GM23248 (cell line): Measurements from ENCODE around the gene SMKR1. TPM values are rescaled to one million over a fixed set of nuclear protein-coding genes. Genes with fewer than 3 reads are reported as not detected.
"Not testable (repeated sequence)": the region's sequence is repeated elsewhere in the genome, so short reads cannot be mapped to it uniquely, and the experiment has no call there.

Experiments used
- DNase-seq: peaks from one replicate; pipeline ENCODE4 v3.0.0-alpha.2; 2015
- H2AFZ ChIP-seq: fragments of 200-600 bp; sonication (generic); 2 replicates; pipeline ENCODE4 v1.6.1; 2016; ENCODE audit warnings: antibody characterized with exemption
- H3F3A ChIP-seq: fragments of 200-600 bp; sonication (generic); 2 replicates; pipeline ENCODE4 v1.6.1; 2016; ENCODE audit warnings: mild to moderate bottlenecking, antibody characterized with exemption, mixed run types; ENCODE audit not compliant: insufficient read depth
- H3K27ac ChIP-seq: fragments of 200-600 bp; sonication (generic); 2 replicates; pipeline ENCODE4 v1.5.1; 2016; ENCODE audit warnings: mild to moderate bottlenecking
- H3K27me3 ChIP-seq: fragments of 200-600 bp; sonication (generic); replicated peaks from 2 replicates; pipeline ENCODE4 v1.6.1; 2016; ENCODE audit warnings: mild to moderate bottlenecking; ENCODE audit not compliant: insufficient read depth
- H3K36me3 ChIP-seq: fragments of 200-600 bp; sonication (generic); 2 replicates; pipeline ENCODE4 v1.6.1; 2016; ENCODE audit warnings: low read depth, mild to moderate bottlenecking
- H3K4me1 ChIP-seq: fragments of 200-600 bp; sonication (generic); 2 replicates; pipeline ENCODE4 v1.6.1; 2016; ENCODE audit warnings: mild to moderate bottlenecking; ENCODE audit not compliant: insufficient read depth
- H3K4me2 ChIP-seq: fragments of 200-600 bp; sonication (generic); one replicate; pipeline ENCODE4 v1.6.1; 2016; ENCODE audit warnings: mild to moderate bottlenecking; ENCODE audit not compliant: unreplicated experiment
- H3K4me3 ChIP-seq: fragments of 200-600 bp; sonication (generic); 2 replicates; pipeline ENCODE4 v1.5.1; 2016; ENCODE audit warnings: mild to moderate bottlenecking
- H3K79me2 ChIP-seq: fragments of 200-600 bp; sonication (generic); 2 replicates; pipeline ENCODE4 v1.6.1; 2016; ENCODE audit warnings: mild to moderate bottlenecking; ENCODE audit not compliant: insufficient read depth
- H3K9ac ChIP-seq: fragments of 200-600 bp; sonication (generic); 2 replicates; pipeline ENCODE4 v1.6.1; 2016; ENCODE audit warnings: mild to moderate bottlenecking
- H3K9me2 ChIP-seq: fragments of 200-600 bp; sonication (generic); 2 replicates; pipeline ENCODE4 v1.6.1; 2016; ENCODE audit warnings: mixed run types, mild to moderate bottlenecking, moderate library complexity; ENCODE audit not compliant: insufficient read depth
- H3K9me3 ChIP-seq: fragments of 200-600 bp; sonication (generic); one replicate; pipeline ENCODE4 v1.6.1; 2017; ENCODE audit warnings: low read depth
- H4K20me1 ChIP-seq: fragments of 200-600 bp; sonication (generic); 2 replicates; pipeline ENCODE4 v1.6.0; 2016; ENCODE audit not compliant: insufficient read depth
- EZH2 ChIP-seq: fragments of 200-600 bp; sonication (generic); IDR thresholded peaks from 2 replicates; pipeline ENCODE4 v1.6.1; 2018; ENCODE audit warnings: antibody characterized with exemption, mild to moderate bottlenecking; ENCODE audit not compliant: insufficient read depth, poor library complexity, severe bottlenecking
- EZH2phosphoT487 ChIP-seq: fragments of 200-600 bp; sonication (generic); IDR thresholded peaks from 2 replicates; pipeline ENCODE4 v1.6.1; 2018; ENCODE audit warnings: antibody characterized with exemption, moderate library complexity, mild to moderate bottlenecking, low read depth; ENCODE audit not compliant: insufficient read depth
- WGBS, 2 experiments: methylation state at CpG; one replicate each; pipeline ENCODE4 v1.1.6; 2015 to 2017; ENCODE audit warnings: low lambda C conversion rate in 2 of 2, low coverage in 1 of 2; ENCODE audit errors: missing lambda C conversion rate in 2 of 2; 5-methylcytosine and 5-hydroxymethylcytosine counted together
- in situ Hi-C: fragments of 300-500 bp; cut with MboI; formaldehyde crosslinking; loops from 2 replicates; pipeline ENCODE4 v1.15.0; 2020
- polyA plus RNA-seq: library from polyadenylated mRNA; unstranded; fragments of >200 nt; fragmentation: Nextera tagmentation; extraction: Ambion mirVana; gene quantifications from 2 replicates; pipeline ENCODE4 v1.2.1, GENCODE V29; 2016
- total RNA-seq: library from RNA; depleted of rRNA; stranded (reverse); fragments of >200 nt; shearing (Covaris generic); gene quantifications from 2 replicates; pipeline ENCODE4 v1.2.3, GENCODE V29; 2014

The SMKR1 gene
- total and polyA plus RNA-seq, 2 experiments from 2014 or later = 0.18 TPM; not detected in 1

DNA sequence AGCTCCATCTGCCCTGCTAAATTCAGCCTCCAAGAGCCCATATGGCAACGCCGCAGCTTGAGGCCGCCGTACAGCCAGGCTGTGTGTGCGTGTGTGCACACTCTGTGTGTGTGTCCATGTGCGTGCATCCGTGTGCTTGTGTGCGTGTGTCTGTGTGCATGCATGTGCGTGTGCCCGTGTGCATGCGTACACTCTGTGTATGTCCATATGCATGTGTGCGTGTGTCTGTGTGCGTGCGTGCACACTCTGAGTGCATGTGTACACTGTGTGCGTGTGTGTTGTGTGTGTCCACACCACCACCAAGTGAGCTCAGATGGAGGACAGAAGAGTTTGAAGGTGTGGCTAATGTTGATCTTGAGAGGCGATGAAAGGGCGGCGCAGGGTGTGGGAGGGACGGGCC, 30.0 kb downstream of the SMKR1 start:
- Histone ChIP-seq H3K9ac (no peak overlapping the region), H3F3A (peaks cover 9% of the 10 kb centered on the region; the same call in 1 of the 2 replicates), H3K4me1 (peaks cover 14% of the 10 kb centered on the region), H3K36me3 (no peaks in the 10 kb centered on the region), H3K27ac (no peak overlapping the region), H2AFZ (no peak overlapping the region), H3K27me3 (no peaks in the 10 kb centered on the region), H4K20me1 (no peaks in the 10 kb centered on the region), H3K79me2 (no peaks in the 10 kb centered on the region), H3K4me3 (no peak overlapping the region), H3K4me2 (no peak overlapping the region), H3K9me3 (no peaks in the 10 kb centered on the region), H3K9me2 (no peaks in the 10 kb centered on the region)
- WGBS, 2 experiments = 92 to 95% methylated on average over 17 to 19 of the region's 19 CpGs
- TF ChIP-seq EZH2phosphoT487 = no peak
- no peak for TF ChIP-seq EZH2
- no peak for DNase-seq
- in situ Hi-C loops = no loop called here

DNA sequence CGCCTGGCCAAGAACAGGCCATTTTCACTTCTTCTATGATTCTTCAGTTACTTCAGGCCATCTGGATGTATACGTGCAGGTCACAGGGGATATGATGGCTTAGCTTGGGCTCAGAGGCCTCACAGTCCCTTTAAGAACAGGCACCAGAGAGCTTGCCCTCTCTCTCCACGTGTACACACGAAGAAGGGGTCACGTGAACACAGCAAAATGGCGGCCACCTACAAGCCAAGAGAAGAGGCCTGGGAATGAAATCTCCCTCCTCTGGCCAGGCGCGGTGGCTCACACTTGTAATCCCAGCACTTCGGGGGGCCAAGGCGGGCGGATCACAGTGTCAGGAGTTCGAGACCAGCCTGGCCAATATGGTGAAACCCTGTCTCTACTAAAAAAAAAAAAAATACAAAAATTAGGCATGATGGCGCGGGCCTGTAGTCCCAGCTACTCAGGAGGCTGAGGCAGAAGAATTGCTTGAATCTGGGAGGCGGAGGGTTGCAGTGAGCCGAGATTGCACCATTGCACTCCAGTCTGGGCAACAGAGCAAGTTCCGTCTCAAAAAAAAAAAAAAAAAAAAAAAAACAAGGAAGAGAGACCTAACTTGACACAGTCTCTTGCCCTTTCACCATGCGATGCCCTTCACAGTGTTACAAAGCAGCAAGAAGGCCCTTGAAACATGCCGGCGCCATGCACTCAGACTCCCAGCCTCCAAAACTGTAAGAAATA, 32.4 kb downstream of the SMKR1 start:
- H4K20me1 ChIP-seq, H3K4me3 ChIP-seq, H3K9ac ChIP-seq, H3K9me3 ChIP-seq, H2AFZ ChIP-seq, H3K36me3 ChIP-seq, H3K9me2 ChIP-seq, H3F3A ChIP-seq, H3K27me3 ChIP-seq, DNase-seq, H3K4me2 ChIP-seq, in situ Hi-C loops, H3K79me2 ChIP-seq, H3K27ac ChIP-seq: not testable (repeated sequence)
- 92% methylated on average over 17 to 20 of the region's 20 CpGs for WGBS, 2 experiments
- peaks cover 14% of the 10 kb centered on the region for H3K4me1 ChIP-seq

DNA sequence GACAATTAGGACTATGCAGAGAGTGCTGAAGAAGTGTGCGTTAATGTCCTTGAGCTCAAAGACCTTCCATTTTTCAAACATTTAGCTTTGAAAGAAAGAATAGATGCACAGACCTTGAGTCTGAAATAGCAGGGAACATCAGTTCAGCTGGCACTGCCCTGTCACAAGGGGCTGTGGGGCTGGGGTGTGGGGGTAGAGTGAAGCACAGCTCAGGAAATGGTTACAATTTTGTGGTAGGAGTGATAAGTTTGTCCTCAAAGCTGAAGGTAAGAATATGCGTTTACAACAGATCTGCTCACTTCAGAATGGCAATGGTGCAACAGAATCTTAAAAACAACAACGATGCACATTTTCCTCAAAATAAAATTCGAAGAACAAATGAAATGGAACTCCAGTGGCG, 33.6 kb downstream of the SMKR1 start:
- no peaks in the 10 kb centered on the region for H3F3A ChIP-seq
- peaks cover 4% of the 10 kb centered on the region; the same call in 1 of the 2 replicates for H3K4me1 ChIP-seq
- TF ChIP-seq EZH2phosphoT487 (no peak), EZH2 (no peak)
- no peak overlapping the region for H3K4me2 ChIP-seq
- no peak for DNase-seq
- no peaks in the 10 kb centered on the region for H3K9me2 ChIP-seq
- no peak overlapping the region for H3K9ac ChIP-seq
- H3K27me3 ChIP-seq = no peaks in the 10 kb centered on the region
- H3K9me3 ChIP-seq = no peaks in the 10 kb centered on the region
- no peaks in the 10 kb centered on the region for H3K79me2 ChIP-seq
- 67 to 68% methylated on average over 5 of the region's 5 CpGs for WGBS, 2 experiments
- in situ Hi-C loops = no loop called here
- H3K27ac ChIP-seq = no peak overlapping the region
- no peaks in the 10 kb centered on the region for H4K20me1 ChIP-seq
- no peak overlapping the region for H2AFZ ChIP-seq
- H3K36me3 ChIP-seq = no peaks in the 10 kb centered on the region
- H3K4me3 ChIP-seq = no peak overlapping the region

DNA sequence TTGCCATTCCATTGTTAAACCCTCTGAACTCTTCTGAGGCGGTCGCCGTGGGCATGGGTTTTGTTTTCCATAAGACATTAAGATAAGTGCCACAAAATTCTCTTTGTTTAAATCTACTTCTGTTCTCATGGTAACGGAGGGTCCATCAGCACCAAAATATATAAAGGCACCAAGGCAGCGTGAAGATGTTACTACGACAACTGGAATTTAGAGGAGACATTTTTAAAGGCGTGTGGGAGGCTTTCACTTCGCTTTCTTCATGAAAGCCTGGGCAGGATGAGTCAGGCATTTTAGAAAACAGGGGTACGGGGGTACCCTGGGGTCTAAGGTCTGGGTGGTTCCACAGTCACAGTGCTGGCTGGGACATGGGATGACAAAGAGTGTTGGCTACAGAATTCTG, 34.0 kb downstream of the SMKR1 start:
- Histone ChIP-seq H3K9me3 (no peaks in the 10 kb centered on the region), H3K4me2 (no peak overlapping the region), H3K9me2 (no peaks in the 10 kb centered on the region), H3K4me1 (no peaks in the 10 kb centered on the region), H3K27me3 (no peaks in the 10 kb centered on the region), H4K20me1 (no peaks in the 10 kb centered on the region), H3K27ac (no peak overlapping the region), H3K9ac (no peak overlapping the region), H3K36me3 (no peaks in the 10 kb centered on the region), H3K4me3 (no peak overlapping the region), H3K79me2 (no peaks in the 10 kb centered on the region), H3F3A (no peaks in the 10 kb centered on the region), H2AFZ (no peak overlapping the region)
- TF ChIP-seq EZH2phosphoT487 = no peak
- no peak for TF ChIP-seq EZH2
- no peak for DNase-seq
- 85% methylated on average over 9 of the region's 9 CpGs for WGBS, 2 experiments
- in situ Hi-C loops = no loop called here

DNA sequence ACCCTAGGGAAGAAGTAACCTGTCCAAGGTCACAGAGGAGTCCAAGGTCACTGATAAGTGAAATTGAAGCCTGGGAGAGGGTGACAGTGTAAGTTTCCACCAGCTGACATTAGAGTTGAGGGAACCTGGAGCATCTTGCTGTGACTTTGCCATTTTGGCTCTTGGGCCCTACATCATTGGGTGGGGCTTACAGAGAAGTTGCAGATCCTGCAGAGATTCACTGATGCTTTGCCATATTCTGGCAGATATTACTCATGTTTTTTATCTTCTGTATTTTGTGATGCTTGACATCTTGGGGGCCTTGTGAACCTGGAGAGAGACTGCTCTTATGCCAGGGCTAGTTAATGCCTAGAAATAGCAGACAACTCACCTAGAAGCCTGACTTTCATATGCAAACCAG, 36.5 kb downstream of the SMKR1 start:
- H3K27ac ChIP-seq = no peak overlapping the region
- no peaks in the 10 kb centered on the region for H3K9me3 ChIP-seq
- no peaks in the 10 kb centered on the region for H3K79me2 ChIP-seq
- no peaks in the 10 kb centered on the region for H3K9me2 ChIP-seq
- H3K9ac ChIP-seq = no peak overlapping the region
- no peak for DNase-seq
- no peak overlapping the region for H3K4me2 ChIP-seq
- no peaks in the 10 kb centered on the region for H3K4me1 ChIP-seq
- H3K27me3 ChIP-seq = no peaks in the 10 kb centered on the region; the same call in 1 of the 2 replicates
- H3K36me3 ChIP-seq = no peaks in the 10 kb centered on the region
- no peaks in the 10 kb centered on the region for H4K20me1 ChIP-seq
- no peak for TF ChIP-seq EZH2phosphoT487
- no peak overlapping the region for H3K4me3 ChIP-seq
- H2AFZ ChIP-seq = no peak overlapping the region
- H3F3A ChIP-seq = no peaks in the 10 kb centered on the region
- in situ Hi-C loops = no loop called here
